GM20000 (cell line): ENCODE data around the gene TCEAL2.
"Not testable (repeated sequence)": the region's sequence is repeated elsewhere in the genome, so short reads cannot be mapped to it uniquely, and the experiment has no call there.

Source experiments
- DNase-seq: peaks from one replicate; pipeline ENCODE4 v3.0.0; 2012; ENCODE audit warnings: low spot score
- TF ChIP-seq, protein P1 (sequence below): IDR thresholded peaks from 2 replicates; pipeline ENCODE4 v1.5.1; 2012; ENCODE audit warnings: mild to moderate bottlenecking, control low read depth; ENCODE audit errors: extremely low read depth, missing control alignments

TCEAL2 gene

DNA sequence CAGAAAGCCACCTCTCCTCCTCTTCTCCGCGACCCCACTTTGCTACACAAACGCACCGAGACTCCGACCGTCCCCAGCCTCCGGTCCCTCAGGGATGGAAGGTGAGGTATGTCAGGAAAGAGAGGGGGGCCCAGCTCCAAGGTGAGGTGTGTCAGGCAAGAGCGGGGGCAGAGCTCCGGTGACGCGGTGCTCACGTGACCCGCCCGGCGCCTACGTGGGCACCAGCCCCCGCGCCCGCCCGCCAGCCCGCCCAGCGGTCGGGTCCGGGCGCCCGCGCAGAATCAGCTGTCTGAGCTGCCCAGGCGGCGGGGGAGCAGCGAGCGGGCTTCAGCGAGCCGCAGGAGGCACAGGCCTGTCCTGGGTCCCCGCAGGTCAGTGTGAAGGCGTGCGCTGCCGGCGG, at the start of gene TCEAL2:
TCEAL2 (plus strand) TSS at position 244 of the 400 bp plus-strand sequence. CDS start 1,152 bp downstream, outside the sequence.
- not testable (repeated sequence) for DNase-seq

DNA sequence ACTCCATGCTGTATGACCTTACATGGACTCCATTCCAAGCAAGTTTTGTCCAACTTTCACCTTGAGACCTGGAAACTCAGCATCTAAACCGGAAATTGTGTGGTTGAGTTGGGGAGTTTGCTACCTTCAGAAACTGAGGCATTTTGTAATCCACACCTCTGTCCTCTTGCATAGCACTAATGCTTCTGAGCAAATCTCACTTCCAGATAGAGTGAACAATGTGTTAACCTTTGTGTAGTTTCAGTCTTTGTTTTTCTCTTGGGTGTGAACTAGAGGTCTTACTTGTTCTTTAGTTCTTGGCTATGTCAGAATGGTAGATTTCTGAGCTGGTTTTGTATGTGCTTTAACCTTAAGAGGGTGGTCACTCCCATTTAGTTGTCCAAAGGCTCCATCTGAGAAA, 48.1 kb upstream of the TCEAL2 start:
- no peak for DNase-seq
- TF ChIP-seq, protein P1, sequence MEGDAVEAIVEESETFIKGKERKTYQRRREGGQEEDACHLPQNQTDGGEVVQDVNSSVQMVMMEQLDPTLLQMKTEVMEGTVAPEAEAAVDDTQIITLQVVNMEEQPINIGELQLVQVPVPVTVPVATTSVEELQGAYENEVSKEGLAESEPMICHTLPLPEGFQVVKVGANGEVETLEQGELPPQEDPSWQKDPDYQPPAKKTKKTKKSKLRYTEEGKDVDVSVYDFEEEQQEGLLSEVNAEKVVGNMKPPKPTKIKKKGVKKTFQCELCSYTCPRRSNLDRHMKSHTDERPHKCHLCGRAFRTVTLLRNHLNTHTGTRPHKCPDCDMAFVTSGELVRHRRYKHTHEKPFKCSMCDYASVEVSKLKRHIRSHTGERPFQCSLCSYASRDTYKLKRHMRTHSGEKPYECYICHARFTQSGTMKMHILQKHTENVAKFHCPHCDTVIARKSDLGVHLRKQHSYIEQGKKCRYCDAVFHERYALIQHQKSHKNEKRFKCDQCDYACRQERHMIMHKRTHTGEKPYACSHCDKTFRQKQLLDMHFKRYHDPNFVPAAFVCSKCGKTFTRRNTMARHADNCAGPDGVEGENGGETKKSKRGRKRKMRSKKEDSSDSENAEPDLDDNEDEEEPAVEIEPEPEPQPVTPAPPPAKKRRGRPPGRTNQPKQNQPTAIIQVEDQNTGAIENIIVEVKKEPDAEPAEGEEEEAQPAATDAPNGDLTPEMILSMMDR, result no peak

DNA sequence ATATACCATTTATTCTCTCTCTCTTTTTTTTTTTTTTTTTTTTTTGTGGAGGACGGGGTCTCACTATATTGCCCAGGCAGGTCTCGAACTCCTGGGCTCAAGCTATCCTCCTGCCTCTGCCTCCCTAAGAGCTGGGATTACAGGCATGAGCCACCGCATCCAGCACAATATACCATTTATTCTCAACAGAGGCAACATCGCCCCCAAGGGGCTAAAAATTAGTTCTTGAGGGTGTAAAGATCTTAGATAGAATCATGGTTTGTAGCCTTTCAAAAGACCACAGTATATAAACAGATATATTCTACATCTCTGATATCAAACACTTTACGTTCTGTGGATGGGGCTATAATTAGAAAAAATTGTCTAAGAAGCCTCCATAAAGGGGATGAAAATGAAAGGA, 39.8 kb upstream of the TCEAL2 start:
- TF ChIP-seq, protein P1, result no peak
- DNase-seq, result no peak

DNA sequence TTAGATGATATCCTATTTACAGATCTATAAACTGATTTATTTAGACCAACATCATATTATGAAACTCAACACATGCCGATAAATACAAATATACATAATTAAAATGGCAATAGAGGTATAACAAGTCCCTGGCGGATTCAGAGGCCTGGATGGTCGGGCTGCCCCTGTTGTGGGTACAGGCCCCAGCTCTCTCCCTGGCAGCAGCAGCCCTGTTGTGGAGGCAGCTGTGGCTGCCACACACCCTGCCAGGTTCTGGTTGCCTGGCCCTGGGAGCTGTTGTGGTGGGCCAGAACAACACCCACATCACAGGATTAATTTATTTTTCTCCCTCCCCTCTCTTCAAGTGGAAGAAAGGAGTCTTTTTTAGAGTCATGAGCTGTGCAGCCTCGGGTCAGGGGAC, 12.1 kb upstream of the TCEAL2 start:
- TF ChIP-seq, protein P1, result no peak
- no peak for DNase-seq

- TF ChIP-seq, protein P1, result no peak
- DNase-seq, result no peak
Measured at GRCh38 chrX:102115748-102116147, 9.7 kb upstream of the TCEAL2 start.

- not testable (repeated sequence) for DNase-seq
Measured at GRCh38 chrX:102125014-102125413, 465 bp upstream of the TCEAL2 start.

DNA sequence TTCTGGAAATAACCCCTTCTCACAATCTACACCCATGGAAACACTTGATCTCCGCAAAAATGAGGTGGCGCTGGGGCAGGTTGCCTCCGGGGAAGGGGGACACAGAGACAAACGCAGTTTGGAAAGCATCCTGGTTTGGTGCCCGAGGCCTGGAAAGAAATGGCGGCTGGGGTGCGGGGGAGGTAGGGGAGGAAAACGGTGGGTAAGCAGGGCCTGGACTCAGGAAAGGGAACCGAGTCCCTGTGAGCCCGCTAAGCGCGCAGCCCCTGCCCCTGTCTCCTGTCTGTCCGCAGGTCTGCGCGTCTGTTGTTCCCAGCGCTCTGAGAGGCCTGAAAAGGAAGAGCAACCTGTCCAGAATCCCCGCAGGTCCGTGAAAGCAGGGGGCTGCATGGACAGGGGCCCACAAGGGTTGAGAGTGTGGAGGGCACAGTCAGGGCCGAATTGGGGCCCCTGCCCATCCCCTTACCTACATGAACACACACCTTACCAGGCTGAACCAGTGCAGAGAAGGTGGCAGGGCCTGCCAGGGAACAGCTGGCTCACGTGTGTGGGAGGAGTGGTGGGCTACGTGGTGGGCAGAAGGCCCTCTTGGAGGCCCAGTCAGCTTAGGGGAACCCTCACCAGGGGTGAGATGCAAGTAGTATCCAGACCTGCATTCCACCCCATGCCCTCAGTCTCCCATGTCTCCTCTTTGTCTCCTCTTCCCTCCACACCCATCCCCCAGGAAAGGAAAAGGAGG, 770 bp downstream of the TCEAL2 start:
- not testable (repeated sequence) for DNase-seq

- TF ChIP-seq, protein P1, result no peak
- no peak for DNase-seq
Measured at GRCh38 chrX:102126863-102127262, 1.4 kb downstream of the TCEAL2 start.

- DNase-seq, result no peak
- TF ChIP-seq, protein P1, result peak; percentile 23
Measured at GRCh38 chrX:102129473-102129872, 4.0 kb downstream of the TCEAL2 start.
